ENCODE data around the gene RAP1GDS1.

- no peak for TF ChIP-seq BCL11A (tag by site-specific recombination; IDR thresholded peaks at IDR 0.05; ENCODE audit: low read depth)
- TF ChIP-seq ZNF626 (tag by site-specific recombination; IDR thresholded peaks at IDR 0.05), result no peak
- TF ChIP-seq ZNF175 (tag by site-specific recombination; IDR thresholded peaks at IDR 0.05), result no peak
- no peak for TF ChIP-seq ZNF16 (tag by site-specific recombination; IDR thresholded peaks at IDR 0.05; ENCODE audit: low read depth)
- TF ChIP-seq PBX3 (CRISPR knock-in tag; IDR thresholded peaks at IDR 0.05), result no peak
- TF ChIP-seq ZNF202 (tag by site-specific recombination; IDR thresholded peaks at IDR 0.05; ENCODE audit: borderline replicate concordance), result no peak
- no peak for TF ChIP-seq ZNF169 (tag by site-specific recombination; IDR thresholded peaks at IDR 0.05)
Observed at GRCh38 chr4:98470831-98471230, 209.6 kb downstream of the RAP1GDS1 start.
